ENCODE measurements around the gene AKAP8L. TPM values are rescaled to one million over a fixed set of nuclear protein-coding genes. Genes with fewer than 3 reads are reported as not detected.

AKAP8L gene
- total and polyA plus RNA-seq, 2 experiments from 2014 or later, result 88.7 to 155 TPM

GRCh38 chr19:15441317-15441716 lies 22.5 kb upstream of the AKAP8L start:
- Histone ChIP-seq H2AFZ (no peak overlapping the region), H3K4me1 (ENCODE audit: insufficient read depth) (no peaks in the 10 kb centered on the region), H4K20me1 (ENCODE audit: insufficient read depth, poor library complexity, severe bottlenecking) (no peaks in the 10 kb centered on the region), H3K9me3 (ENCODE audit: low read depth) (no peaks in the 10 kb centered on the region), H3K27ac (no peak overlapping the region), H3K4me2 (no peak overlapping the region), H3K9me2 (replicated peaks; ENCODE audit: insufficient read depth) (no peaks in the 10 kb centered on the region), H3K27me3 (no peaks in the 10 kb centered on the region), H3K36me3 (replicated peaks; ENCODE audit: insufficient read depth, low read depth) (no peaks in the 10 kb centered on the region), H3K4me3 (no peak overlapping the region), H3K79me2 (no peaks in the 10 kb centered on the region)
- DNase-seq (ENCODE audit: low spot score), result no peak
- WGBS (ENCODE audit: low lambda C conversion rate, missing lambda C conversion rate), result 93% methylated on average over 3 of the region's 3 CpGs
- TF ChIP-seq EZH2 (IDR thresholded peaks at IDR 0.05; ENCODE audit: borderline replicate concordance) (no peak), CTCF (IDR thresholded peaks at IDR 0.05; ENCODE audit: poor library complexity) (no peak), EZH2phosphoT487 (IDR thresholded peaks at IDR 0.05; ENCODE audit: low read depth, severe bottlenecking, unreplicated experiment) (no peak)

- Histone ChIP-seq H3K4me2 (no peak overlapping the region), H4K20me1 (ENCODE audit: insufficient read depth, poor library complexity, severe bottlenecking) (no peaks in the 10 kb centered on the region), H3K4me3 (no peak overlapping the region), H3K79me2 (no peaks in the 10 kb centered on the region), H3K27ac (no peak overlapping the region), H3K9me3 (ENCODE audit: low read depth) (no peaks in the 10 kb centered on the region), H3K36me3 (replicated peaks; ENCODE audit: insufficient read depth, low read depth) (no peaks in the 10 kb centered on the region), H3K4me1 (ENCODE audit: insufficient read depth) (no peaks in the 10 kb centered on the region), H2AFZ (no peak overlapping the region), H3K9me2 (replicated peaks; ENCODE audit: insufficient read depth) (no peaks in the 10 kb centered on the region), H3K27me3 (no peaks in the 10 kb centered on the region)
- WGBS (ENCODE audit: low lambda C conversion rate, missing lambda C conversion rate), result 92% methylated on average over 35 of the region's 38 CpGs
- no peak for DNase-seq (ENCODE audit: low spot score)
- no peak for TF ChIP-seq EZH2phosphoT487 (IDR thresholded peaks at IDR 0.05; ENCODE audit: low read depth, severe bottlenecking, unreplicated experiment)
- TF ChIP-seq CTCF (IDR thresholded peaks at IDR 0.05; ENCODE audit: poor library complexity), result no peak
- no peak for TF ChIP-seq EZH2 (IDR thresholded peaks at IDR 0.05; ENCODE audit: borderline replicate concordance)
Measured at GRCh38 chr19:15439821-15440641, 21.2 kb upstream of the AKAP8L start.

GRCh38 chr19:15439078-15439799 lies 20.5 kb upstream of the AKAP8L start:
- Histone ChIP-seq H3K27me3 (no peaks in the 10 kb centered on the region), H3K4me2 (no peak overlapping the region), H4K20me1 (ENCODE audit: insufficient read depth, poor library complexity, severe bottlenecking) (no peaks in the 10 kb centered on the region), H3K27ac (no peak overlapping the region), H3K79me2 (no peaks in the 10 kb centered on the region), H3K9me3 (ENCODE audit: low read depth) (no peaks in the 10 kb centered on the region), H3K4me3 (no peak overlapping the region), H3K4me1 (ENCODE audit: insufficient read depth) (no peaks in the 10 kb centered on the region), H3K36me3 (replicated peaks; ENCODE audit: insufficient read depth, low read depth) (no peaks in the 10 kb centered on the region), H3K9me2 (replicated peaks; ENCODE audit: insufficient read depth) (no peaks in the 10 kb centered on the region), H2AFZ (no peak overlapping the region)
- no peak for TF ChIP-seq EZH2phosphoT487 (IDR thresholded peaks at IDR 0.05; ENCODE audit: low read depth, severe bottlenecking, unreplicated experiment)
- DNase-seq (ENCODE audit: low spot score), result no peak
- WGBS (ENCODE audit: low lambda C conversion rate, missing lambda C conversion rate), result 90% methylated on average over 24 of the region's 25 CpGs

GRCh38 chr19:15438577-15438976 lies 19.8 kb upstream of the AKAP8L start:
- H4K20me1 ChIP-seq (ENCODE audit: insufficient read depth, poor library complexity, severe bottlenecking), result no peaks in the 10 kb centered on the region
- no peak overlapping the region for H3K4me3 ChIP-seq
- no peaks in the 10 kb centered on the region for H3K79me2 ChIP-seq
- no peaks in the 10 kb centered on the region for H3K36me3 ChIP-seq (replicated peaks; ENCODE audit: insufficient read depth, low read depth)
- no peak for DNase-seq (ENCODE audit: low spot score)
- H3K9me2 ChIP-seq (replicated peaks; ENCODE audit: insufficient read depth), result no peaks in the 10 kb centered on the region
- no peak overlapping the region for H2AFZ ChIP-seq
- H3K4me1 ChIP-seq (ENCODE audit: insufficient read depth), result peaks cover 2% of the 10 kb centered on the region
- no peaks in the 10 kb centered on the region for H3K27me3 ChIP-seq
- H3K27ac ChIP-seq, result no peak overlapping the region
- no peaks in the 10 kb centered on the region for H3K9me3 ChIP-seq (ENCODE audit: low read depth)
- H3K4me2 ChIP-seq, result no peak overlapping the region
- 94% methylated on average over 23 of the region's 27 CpGs for WGBS (ENCODE audit: low lambda C conversion rate, missing lambda C conversion rate)
- TF ChIP-seq CTCF (IDR thresholded peaks at IDR 0.05; ENCODE audit: poor library complexity) (no peak), EZH2phosphoT487 (IDR thresholded peaks at IDR 0.05; ENCODE audit: low read depth, severe bottlenecking, unreplicated experiment) (no peak), EZH2 (IDR thresholded peaks at IDR 0.05; ENCODE audit: borderline replicate concordance) (no peak)

Measured in hepatocyte (in vitro differentiated cells).